Astrocyte (in vitro differentiated cells and primary cell): ENCODE data around the gene OR51G2.

Experiments used
- CTCF ChIP-seq: IDR thresholded peaks from 2 replicates; pipeline ENCODE4 v1.5.1; 2011; ENCODE audit warnings: low read depth, mild to moderate bottlenecking, inconsistent platforms, low read length, moderate library complexity; ENCODE audit not compliant: insufficient read depth
- EZH2 ChIP-seq: IDR thresholded peaks from 2 replicates; pipeline ENCODE4 v1.6.1; 2012; ENCODE audit warnings: mild to moderate bottlenecking, low read length, inconsistent platforms; ENCODE audit not compliant: insufficient read depth

- no peak for TF ChIP-seq CTCF
- TF ChIP-seq EZH2, result no peak
Observed at GRCh38 chr11:4884361-4884760, 34.8 kb downstream of the OR51G2 start.
